Mucosa of descending colon (tissue), 3 donors: ENCODE measurements around the gene ZCCHC14. TPM values are rescaled to one million over a fixed set of nuclear protein-coding genes. Genes with fewer than 3 reads are reported as not detected.
"Not testable (repeated sequence)": the region's sequence is repeated elsewhere in the genome, so short reads cannot be mapped to it uniquely, and the experiment has no call there.

Experiments used
- ATAC-seq: fragments of 200-7000 bp; cut with Tn5 transposase; one replicate; pipeline ENCODE4 v1.9.1; 2020; ENCODE audit warnings: mild to moderate bottlenecking, moderate library complexity
- DNase-seq, 3 donors: peaks; one replicate each; pipeline ENCODE4 v3.0.0-alpha.2; 2020
- H3K36me3 ChIP-seq: fragments of 200-600 bp; one replicate; pipeline ENCODE4 v1.8.0; 2021; ENCODE audit warnings: low read depth, mild to moderate bottlenecking
- H3K4me1 ChIP-seq: fragments of 200-600 bp; one replicate; pipeline ENCODE4 v1.8.0; 2021; ENCODE audit warnings: low read depth, mild to moderate bottlenecking
- H3K4me3 ChIP-seq: fragments of 200-600 bp; one replicate; pipeline ENCODE4 v1.8.0; 2021; ENCODE audit warnings: mild to moderate bottlenecking
- H3K9me3 ChIP-seq: fragments of 200-600 bp; one replicate; pipeline ENCODE4 v1.8.0; 2021; ENCODE audit warnings: mild to moderate bottlenecking
- intact Hi-C, 2 donors: fragments of 100-400 bp; cut with DNase I in 1 of 2; cut with micrococcal nuclease in 1 of 2; formaldehyde crosslinking; loops; one replicate each; pipeline versions ENCODE4 v1.11.0 to v1.11.1; 2022; cut with DNase I, micrococcal nuclease
- total RNA-seq, 3 donors: library from RNA; stranded (reverse); fragmentation: NEBNext Ultra II Directional in 2 of 3; extraction: Animal tissue kit (Norgen Biotek cat#: 25700) in 2 of 3; gene quantifications; one replicate each; pipeline versions ENCODE4 v1.2.1 to v1.2.4, GENCODE V29; 2021 to 2023
- TF ChIP-seq, protein P1 (sequence below): fragments of 200-600 bp; IDR thresholded peaks from one replicate; pipeline ENCODE4 v1.8.0; 2022; ENCODE audit warnings: antibody characterized with exemption, mild to moderate bottlenecking
- donor health status: DM: no; HTN: no; CAD: no; lungs with moderate emphysema.
- donor health status: DM: no; HTN: no; CAD: no.
- donor health status: DM: no; HTN: yes; CAD: no.

ZCCHC14 gene
- total RNA-seq, 3 donors from 2014 or later: 30.3 to 36.4 (median 32.3) TPM

DNA sequence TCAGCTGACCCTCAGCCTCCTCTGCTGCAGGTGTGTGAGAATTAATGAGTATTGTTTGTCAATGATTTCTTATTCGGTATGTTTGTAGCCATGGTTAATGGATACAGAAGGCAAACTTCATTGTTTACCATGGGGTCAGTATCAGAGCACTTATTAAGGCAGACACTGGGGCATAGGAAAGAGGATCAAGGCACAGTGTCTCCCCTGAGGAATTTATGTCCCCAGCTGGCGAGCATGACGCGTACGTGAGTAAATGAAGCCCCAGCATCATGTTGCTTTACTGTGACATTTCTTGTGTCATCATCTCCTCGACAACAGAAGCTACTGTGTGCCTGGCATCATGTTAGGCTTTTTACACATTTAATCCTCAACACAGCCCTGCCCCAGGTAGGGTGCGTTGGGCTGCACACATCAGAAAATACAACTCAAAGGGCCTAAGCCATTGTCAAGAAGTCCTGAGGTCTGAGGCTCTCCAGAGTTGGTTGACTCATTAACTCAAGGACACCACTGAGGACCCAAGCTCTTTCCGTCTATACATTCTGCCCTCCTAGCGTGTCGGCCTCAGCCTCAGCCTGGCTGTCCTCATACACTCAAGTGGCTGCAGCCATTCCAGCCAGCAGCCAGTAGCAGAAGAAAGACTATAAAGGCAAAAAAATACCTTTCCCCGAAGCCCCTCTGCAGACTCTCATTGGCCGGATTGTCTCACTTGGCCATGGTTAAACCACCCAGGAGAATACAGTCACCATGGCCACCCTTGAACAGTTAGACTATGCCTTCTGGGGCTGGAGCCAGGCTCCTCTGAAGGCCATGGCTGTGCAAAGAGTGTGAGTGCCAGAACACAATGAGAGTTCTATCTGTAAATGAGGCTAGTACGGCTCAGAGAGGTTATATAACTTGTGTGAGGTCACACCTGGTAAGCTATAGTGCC is 13.9 kb upstream of the ZCCHC14 start:
- DNase-seq (no peak), ATAC-seq (peak; percentile 41)
- TF ChIP-seq, protein P1, sequence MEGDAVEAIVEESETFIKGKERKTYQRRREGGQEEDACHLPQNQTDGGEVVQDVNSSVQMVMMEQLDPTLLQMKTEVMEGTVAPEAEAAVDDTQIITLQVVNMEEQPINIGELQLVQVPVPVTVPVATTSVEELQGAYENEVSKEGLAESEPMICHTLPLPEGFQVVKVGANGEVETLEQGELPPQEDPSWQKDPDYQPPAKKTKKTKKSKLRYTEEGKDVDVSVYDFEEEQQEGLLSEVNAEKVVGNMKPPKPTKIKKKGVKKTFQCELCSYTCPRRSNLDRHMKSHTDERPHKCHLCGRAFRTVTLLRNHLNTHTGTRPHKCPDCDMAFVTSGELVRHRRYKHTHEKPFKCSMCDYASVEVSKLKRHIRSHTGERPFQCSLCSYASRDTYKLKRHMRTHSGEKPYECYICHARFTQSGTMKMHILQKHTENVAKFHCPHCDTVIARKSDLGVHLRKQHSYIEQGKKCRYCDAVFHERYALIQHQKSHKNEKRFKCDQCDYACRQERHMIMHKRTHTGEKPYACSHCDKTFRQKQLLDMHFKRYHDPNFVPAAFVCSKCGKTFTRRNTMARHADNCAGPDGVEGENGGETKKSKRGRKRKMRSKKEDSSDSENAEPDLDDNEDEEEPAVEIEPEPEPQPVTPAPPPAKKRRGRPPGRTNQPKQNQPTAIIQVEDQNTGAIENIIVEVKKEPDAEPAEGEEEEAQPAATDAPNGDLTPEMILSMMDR: no peak
- H3K9me3 ChIP-seq: no peaks in the 10 kb centered on the region
- peaks cover 5% of the 10 kb centered on the region for H3K4me1 ChIP-seq
- H3K4me3 ChIP-seq: no peak overlapping the region
- no peaks in the 10 kb centered on the region for H3K36me3 ChIP-seq
- intact Hi-C loops: no loop called here

DNA sequence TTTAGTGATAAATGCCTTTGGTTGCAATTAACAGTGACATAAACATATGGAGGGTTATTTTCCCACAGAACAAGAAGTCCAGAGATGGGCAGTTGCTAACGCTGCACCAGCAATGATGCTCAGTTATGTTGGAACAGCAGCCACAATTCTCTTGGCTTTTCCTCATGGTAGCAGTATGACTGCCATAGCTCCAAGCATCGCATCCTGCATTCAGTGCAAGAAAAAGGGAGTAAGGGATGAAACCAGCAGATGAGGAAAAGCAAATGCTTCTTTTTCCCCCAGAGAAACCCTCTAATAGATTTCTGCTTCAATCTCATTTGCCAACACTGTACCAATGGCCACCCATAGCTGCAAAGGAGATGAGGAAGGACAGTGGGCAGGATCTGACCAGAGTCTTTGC is 13.0 kb upstream of the ZCCHC14 start:
- Histone ChIP-seq H3K9me3 (no peaks in the 10 kb centered on the region), H3K4me3 (no peak overlapping the region), H3K36me3 (no peaks in the 10 kb centered on the region), H3K4me1 (peaks cover 5% of the 10 kb centered on the region)
- TF ChIP-seq, protein P1: no peak
- DNase-seq: no peak
- ATAC-seq: no peak
- intact Hi-C loops: no loop called here

DNA sequence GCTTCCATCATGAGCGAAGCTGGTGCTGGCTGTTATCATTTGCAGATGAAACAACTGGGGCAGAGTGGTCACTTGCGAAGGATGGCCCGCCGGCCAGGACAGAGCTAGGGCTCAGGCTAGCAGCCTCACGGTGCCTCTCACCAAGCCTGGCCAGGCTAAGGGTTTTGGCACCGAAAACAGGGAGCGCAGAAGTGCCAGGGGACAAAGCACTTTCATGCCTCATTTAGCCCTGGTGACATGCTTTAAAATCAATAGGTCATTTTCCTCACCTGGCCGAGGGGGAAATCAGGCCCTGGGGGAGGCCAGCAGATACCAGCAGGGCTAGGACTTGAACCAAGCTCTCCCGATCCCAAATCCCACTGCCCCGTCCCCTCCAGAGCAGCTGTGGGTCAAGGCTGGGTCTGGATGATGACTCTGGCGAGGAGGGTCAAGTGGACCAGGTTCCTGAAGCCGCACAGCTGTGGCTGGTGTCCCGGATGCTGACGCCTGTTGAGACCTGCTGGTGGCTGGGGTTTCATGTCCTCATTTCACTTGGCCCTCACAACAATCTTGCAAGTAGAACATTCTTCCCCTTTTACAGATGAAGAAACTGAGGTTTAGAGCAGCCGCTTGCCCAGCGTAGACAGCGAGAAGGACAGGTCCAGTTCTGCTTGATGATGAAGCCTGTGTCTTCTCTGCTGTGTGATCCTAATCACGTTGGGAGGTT is 10.6 kb upstream of the ZCCHC14 start:
- H3K36me3 ChIP-seq, H3K4me3 ChIP-seq, intact Hi-C loops, ATAC-seq, H3K9me3 ChIP-seq, DNase-seq, H3K4me1 ChIP-seq: not testable (repeated sequence)

DNA sequence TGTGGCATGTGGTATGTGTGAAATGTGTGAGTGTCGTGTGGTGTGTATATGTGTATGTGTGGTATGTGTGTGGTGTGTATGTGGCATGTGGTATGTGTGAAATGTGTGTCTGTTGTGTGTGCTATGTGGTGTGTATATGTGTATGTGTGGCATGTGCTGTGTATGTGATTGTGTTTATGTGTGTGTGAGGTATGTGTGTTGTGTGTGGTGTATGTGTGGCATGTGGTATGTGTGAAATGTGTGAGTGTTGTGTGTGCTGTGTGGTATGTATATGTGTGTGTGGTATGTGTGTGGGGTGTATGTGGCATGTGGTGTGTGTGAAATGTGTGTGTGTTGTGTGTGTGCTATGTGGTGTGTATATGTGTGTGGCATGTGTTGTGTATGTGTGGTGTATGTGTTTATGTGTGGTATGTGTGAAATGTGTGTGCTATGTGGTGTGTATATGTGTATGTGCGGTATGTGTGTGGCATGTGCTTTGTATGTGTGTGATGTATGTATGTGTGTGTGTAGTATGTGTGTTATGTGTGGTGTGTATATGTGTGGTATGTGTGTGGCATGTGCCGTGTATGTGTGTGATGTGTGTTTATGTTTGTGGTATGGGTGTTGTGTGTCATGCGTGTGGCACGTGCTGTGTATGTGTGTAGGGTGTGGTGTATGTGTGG is 9.6 kb upstream of the ZCCHC14 start:
- DNase-seq (no peak), ATAC-seq (no peak)
- TF ChIP-seq, protein P1: no peak
- no peaks in the 10 kb centered on the region for H3K9me3 ChIP-seq
- no peaks in the 10 kb centered on the region for H3K36me3 ChIP-seq
- no peak overlapping the region for H3K4me3 ChIP-seq
- intact Hi-C loops: no loop called here
- peaks cover 8% of the 10 kb centered on the region for H3K4me1 ChIP-seq

DNA sequence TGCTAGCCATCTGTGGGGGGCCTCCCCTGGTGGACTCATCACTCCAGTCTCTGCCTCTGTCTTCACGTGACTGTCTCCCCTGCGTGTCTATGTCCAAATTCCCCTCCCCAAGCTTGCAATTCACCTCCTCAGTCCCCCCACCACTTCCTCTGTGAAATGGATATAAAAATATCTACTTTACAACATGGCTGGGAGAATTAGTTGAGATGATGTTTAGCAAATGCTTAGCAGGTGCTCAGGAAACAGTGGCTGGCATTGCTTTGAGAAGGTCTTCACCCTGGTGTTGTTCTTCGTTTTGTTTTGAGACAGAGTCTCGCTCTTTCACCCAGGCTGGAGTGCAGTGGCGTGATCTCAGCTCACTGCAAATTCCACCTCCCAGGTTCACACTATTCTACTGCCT is 8.3 kb upstream of the ZCCHC14 start:
- intact Hi-C loops: no loop called here
- H3K4me3 ChIP-seq: no peak overlapping the region
- DNase-seq (no peak), ATAC-seq (no peak)
- TF ChIP-seq, protein P1: no peak
- no peaks in the 10 kb centered on the region for H3K9me3 ChIP-seq
- peaks cover 14% of the 10 kb centered on the region for H3K4me1 ChIP-seq
- H3K36me3 ChIP-seq: no peaks in the 10 kb centered on the region

DNA sequence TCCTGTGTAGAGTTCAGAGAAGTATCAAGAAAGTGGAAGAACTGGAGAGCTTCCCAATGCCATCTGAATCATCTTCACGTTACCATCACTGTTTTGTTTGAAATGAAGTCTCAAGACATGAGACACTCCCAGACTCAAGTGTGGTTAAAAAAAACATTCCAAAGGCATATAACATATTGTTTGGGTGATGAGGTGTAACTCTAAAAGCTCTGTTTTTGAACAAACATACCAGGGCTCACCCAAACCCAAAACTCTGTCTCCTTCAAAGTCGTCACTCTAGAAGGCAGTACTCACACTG is 6.3 kb upstream of the ZCCHC14 start:
- Histone ChIP-seq H3K4me1 (peaks cover 18% of the 10 kb centered on the region), H3K36me3 (no peaks in the 10 kb centered on the region), H3K4me3 (no peak overlapping the region), H3K9me3 (no peaks in the 10 kb centered on the region)
- ATAC-seq: no peak
- no peak for DNase-seq
- TF ChIP-seq, protein P1: no peak
- intact Hi-C loops: no loop called here
